ENCODE measurements around the gene CLECL1. TPM values are rescaled to one million over a fixed set of nuclear protein-coding genes. Genes with fewer than 3 reads are reported as not detected.
A peak's percentile ranks its signal among the peaks of the same experiment; 100 is the strongest.

CLECL1 gene
- total and polyA plus RNA-seq, 9 of the 15 experiments (the other 6 are each of a cell fraction or from before 2014, with no cell fraction given) = 0.13 to 0.25 TPM; not detected in 7

DNA sequence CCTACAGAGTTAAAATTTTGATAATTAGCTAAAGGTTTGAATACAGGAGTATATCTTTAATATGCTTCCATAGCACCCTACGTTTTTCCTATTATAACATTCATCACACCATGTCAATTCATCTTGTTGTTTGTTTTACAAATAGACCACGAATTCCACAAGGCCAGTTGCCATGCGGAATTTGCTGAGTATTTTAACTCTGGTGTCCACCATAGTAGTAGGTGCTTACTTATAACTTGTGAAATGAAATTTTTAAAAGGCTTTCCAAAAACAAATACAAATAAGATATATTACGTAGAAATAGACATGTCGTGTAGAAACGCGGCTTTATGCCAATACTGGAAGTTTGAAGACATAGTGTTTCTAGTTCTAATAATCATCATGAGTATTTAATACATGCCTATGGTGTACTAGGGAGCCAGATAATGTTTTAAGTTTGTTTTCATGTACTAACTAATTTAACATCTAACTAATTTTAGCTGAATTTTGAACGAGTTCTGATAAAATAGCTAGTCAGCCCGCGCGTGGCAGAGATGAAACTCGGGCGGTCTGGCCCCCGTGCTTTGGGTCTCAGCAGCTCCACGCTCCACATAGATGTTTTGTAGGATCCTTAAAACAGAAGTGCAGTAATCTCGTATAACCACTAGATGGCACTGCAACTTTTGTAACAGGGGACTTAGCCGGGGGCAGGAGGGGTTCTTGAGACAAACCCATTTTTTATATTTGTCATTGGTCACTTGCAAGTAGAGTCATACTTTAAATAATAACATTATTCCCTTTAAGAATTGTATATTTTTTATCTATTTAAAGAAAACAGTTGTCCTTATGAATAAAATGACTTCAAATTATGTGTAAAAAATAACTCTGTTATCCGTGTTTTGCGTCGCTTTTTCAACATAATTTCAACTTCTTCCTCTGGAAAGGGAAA lies 17.6 kb upstream of the CLECL1 start (continued):
- TF ChIP-seq, protein P1, sequence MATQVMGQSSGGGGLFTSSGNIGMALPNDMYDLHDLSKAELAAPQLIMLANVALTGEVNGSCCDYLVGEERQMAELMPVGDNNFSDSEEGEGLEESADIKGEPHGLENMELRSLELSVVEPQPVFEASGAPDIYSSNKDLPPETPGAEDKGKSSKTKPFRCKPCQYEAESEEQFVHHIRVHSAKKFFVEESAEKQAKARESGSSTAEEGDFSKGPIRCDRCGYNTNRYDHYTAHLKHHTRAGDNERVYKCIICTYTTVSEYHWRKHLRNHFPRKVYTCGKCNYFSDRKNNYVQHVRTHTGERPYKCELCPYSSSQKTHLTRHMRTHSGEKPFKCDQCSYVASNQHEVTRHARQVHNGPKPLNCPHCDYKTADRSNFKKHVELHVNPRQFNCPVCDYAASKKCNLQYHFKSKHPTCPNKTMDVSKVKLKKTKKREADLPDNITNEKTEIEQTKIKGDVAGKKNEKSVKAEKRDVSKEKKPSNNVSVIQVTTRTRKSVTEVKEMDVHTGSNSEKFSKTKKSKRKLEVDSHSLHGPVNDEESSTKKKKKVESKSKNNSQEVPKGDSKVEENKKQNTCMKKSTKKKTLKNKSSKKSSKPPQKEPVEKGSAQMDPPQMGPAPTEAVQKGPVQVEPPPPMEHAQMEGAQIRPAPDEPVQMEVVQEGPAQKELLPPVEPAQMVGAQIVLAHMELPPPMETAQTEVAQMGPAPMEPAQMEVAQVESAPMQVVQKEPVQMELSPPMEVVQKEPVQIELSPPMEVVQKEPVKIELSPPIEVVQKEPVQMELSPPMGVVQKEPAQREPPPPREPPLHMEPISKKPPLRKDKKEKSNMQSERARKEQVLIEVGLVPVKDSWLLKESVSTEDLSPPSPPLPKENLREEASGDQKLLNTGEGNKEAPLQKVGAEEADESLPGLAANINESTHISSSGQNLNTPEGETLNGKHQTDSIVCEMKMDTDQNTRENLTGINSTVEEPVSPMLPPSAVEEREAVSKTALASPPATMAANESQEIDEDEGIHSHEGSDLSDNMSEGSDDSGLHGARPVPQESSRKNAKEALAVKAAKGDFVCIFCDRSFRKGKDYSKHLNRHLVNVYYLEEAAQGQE (IDR thresholded peaks at IDR 0.05; ENCODE audit: borderline replicate concordance) = peak; percentile 70; the same call in 1 of the 2 replicates
- TF ChIP-seq, protein P1 (CRISPR knock-in tag; IDR thresholded peaks at IDR 0.05; ENCODE audit: low read depth) = no peak
- 0 out of 2 replicates have a peak, but pooled peaks have one; percentile 37 for TF ChIP-seq ADNP (tag; IDR thresholded peaks at IDR 0.05)
- peak; percentile 35; the same call in 1 of the 2 replicates for TF ChIP-seq ZNF384 (IDR thresholded peaks at IDR 0.05; ENCODE audit: low read depth, low read length)
- TF ChIP-seq KDM2B (CRISPR knock-in tag; IDR thresholded peaks at IDR 0.05) = no peak
- TF ChIP-seq MEIS2 (IDR thresholded peaks at IDR 0.05; ENCODE audit: partially characterized antibody) = peak; percentile 30
- no peak for TF ChIP-seq TRIM28 (IDR thresholded peaks at IDR 0.05)
- peak; percentile 11; the same call in 1 of the 2 replicates for TF ChIP-seq RBFOX2 (IDR thresholded peaks at IDR 0.05; ENCODE audit: low read depth, low read length)
- no peak for TF ChIP-seq OTX1 (CRISPR knock-in tag; IDR thresholded peaks at IDR 0.05)
- TF ChIP-seq MAFF (IDR thresholded peaks at IDR 0.05; ENCODE audit: low read length) = no peak
- TF ChIP-seq SMC3 (conservative IDR thresholded peaks at IDR 0.05; ENCODE audit: insufficient read depth, low read depth, low read length) = peak; percentile 43
- TF ChIP-seq ARHGAP35 (IDR thresholded peaks at IDR 0.05; ENCODE audit: partially characterized antibody) = no peak
- TF ChIP-seq POLR2G (IDR thresholded peaks at IDR 0.05; ENCODE audit: low read depth, low read length) = peak; percentile 49; the same call in 1 of the 2 replicates
- TF ChIP-seq RAD21 (CRISPR knock-in tag; conservative IDR thresholded peaks at IDR 0.05 in 1 of 2, IDR thresholded peaks at IDR 0.05 in 1 of 2) = peak; percentile 76 to 85
- no peak for TF ChIP-seq NCOA1 (IDR thresholded peaks at IDR 0.05; ENCODE audit: low read depth)
- TF ChIP-seq, protein P2, sequence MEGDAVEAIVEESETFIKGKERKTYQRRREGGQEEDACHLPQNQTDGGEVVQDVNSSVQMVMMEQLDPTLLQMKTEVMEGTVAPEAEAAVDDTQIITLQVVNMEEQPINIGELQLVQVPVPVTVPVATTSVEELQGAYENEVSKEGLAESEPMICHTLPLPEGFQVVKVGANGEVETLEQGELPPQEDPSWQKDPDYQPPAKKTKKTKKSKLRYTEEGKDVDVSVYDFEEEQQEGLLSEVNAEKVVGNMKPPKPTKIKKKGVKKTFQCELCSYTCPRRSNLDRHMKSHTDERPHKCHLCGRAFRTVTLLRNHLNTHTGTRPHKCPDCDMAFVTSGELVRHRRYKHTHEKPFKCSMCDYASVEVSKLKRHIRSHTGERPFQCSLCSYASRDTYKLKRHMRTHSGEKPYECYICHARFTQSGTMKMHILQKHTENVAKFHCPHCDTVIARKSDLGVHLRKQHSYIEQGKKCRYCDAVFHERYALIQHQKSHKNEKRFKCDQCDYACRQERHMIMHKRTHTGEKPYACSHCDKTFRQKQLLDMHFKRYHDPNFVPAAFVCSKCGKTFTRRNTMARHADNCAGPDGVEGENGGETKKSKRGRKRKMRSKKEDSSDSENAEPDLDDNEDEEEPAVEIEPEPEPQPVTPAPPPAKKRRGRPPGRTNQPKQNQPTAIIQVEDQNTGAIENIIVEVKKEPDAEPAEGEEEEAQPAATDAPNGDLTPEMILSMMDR (IDR thresholded peaks at IDR 0.05 in 2 of 3, conservative IDR thresholded peaks at IDR 0.05 in 1 of 3; ENCODE audit: insufficient read depth in 2 of 3, low read depth in 1 of 3, low read length in 3 of 3) = peak; percentile 73 to 82 (median 74)
- TF ChIP-seq ZNF24 (IDR thresholded peaks at IDR 0.05) = no peak
